HepG2 (cell line): ENCODE results near the gene ASPHD1. TPM values are rescaled to one million over a fixed set of nuclear protein-coding genes. Genes with fewer than 3 reads are reported as not detected.

ENCODE experiments used
- BCL3 ChIP-seq: sonication (generic); formaldehyde crosslinking; IDR thresholded peaks from 2 replicates; pipeline ENCODE4 v1.5.1; 2020; ENCODE audit warnings: mild to moderate bottlenecking, missing genetic modification reagents, moderate library complexity
- CC2D1A ChIP-seq: sonication (generic); formaldehyde crosslinking; IDR thresholded peaks from 2 replicates; pipeline ENCODE4 v1.8.1; 2023; ENCODE audit warnings: mild to moderate bottlenecking, missing genetic modification reagents
- FIP1L1 ChIP-seq: fragments of 200-400 bp; formaldehyde crosslinking; IDR thresholded peaks from 2 replicates; pipeline ENCODE4 v1.6.1; 2018; ENCODE audit warnings: low read depth, mild to moderate bottlenecking, low read length, moderate library complexity, borderline replicate concordance; ENCODE audit not compliant: insufficient read depth
- HNRNPL ChIP-seq: fragments of 200-400 bp; formaldehyde crosslinking; IDR thresholded peaks from 2 replicates; pipeline ENCODE4 v1.6.1; 2017; ENCODE audit warnings: mild to moderate bottlenecking, low read depth, low read length
- HOXA5 ChIP-seq: sonication (generic); formaldehyde crosslinking; IDR thresholded peaks from 2 replicates; pipeline ENCODE4 v1.4.0; 2020; ENCODE audit warnings: missing genetic modification reagents
- KDM6A ChIP-seq: IDR thresholded peaks from 2 replicates; pipeline ENCODE4 v1.6.1; 2016; ENCODE audit warnings: low read depth
- MIER2 ChIP-seq: IDR thresholded peaks from 2 replicates; pipeline ENCODE4 v1.6.1; 2016; ENCODE audit warnings: missing biosample characterization, missing genetic modification reagents
- NFIB ChIP-seq: sonication (generic); formaldehyde crosslinking; IDR thresholded peaks from 2 replicates; pipeline ENCODE4 v1.9.0; 2021; ENCODE audit warnings: missing genetic modification reagents, mild to moderate bottlenecking, borderline replicate concordance
- NKX3-1 ChIP-seq: sonication (generic); formaldehyde crosslinking; IDR thresholded peaks from 2 replicates; pipeline ENCODE4 v1.5.0; 2020; ENCODE audit warnings: missing genetic modification reagents
- NR0B2 ChIP-seq: sonication (generic); formaldehyde crosslinking; IDR thresholded peaks from 2 replicates; pipeline ENCODE4 v1.4.0; 2020; ENCODE audit warnings: mild to moderate bottlenecking, missing genetic modification reagents
- REPIN1 ChIP-seq: sonication (generic); formaldehyde crosslinking; IDR thresholded peaks from 2 replicates; pipeline ENCODE4 v1.8.0; 2022; ENCODE audit warnings: missing genetic modification reagents, low read depth, mild to moderate bottlenecking, borderline replicate concordance
- SP4 ChIP-seq: sonication (generic); formaldehyde crosslinking; IDR thresholded peaks from 2 replicates; pipeline ENCODE4 v1.8.1; 2023; ENCODE audit warnings: mild to moderate bottlenecking, missing genetic modification reagents
- ZMAT3 ChIP-seq: sonication (generic); formaldehyde crosslinking; conservative IDR thresholded peaks from 2 replicates; pipeline ENCODE4 v1.7.0; 2021; ENCODE audit warnings: missing genetic modification reagents
- ZNF121 ChIP-seq: sonication (generic); formaldehyde crosslinking; IDR thresholded peaks from 2 replicates; pipeline ENCODE4 v1.5.0; 2020; ENCODE audit warnings: mild to moderate bottlenecking, missing genetic modification reagents
- ZNF20 ChIP-seq: sonication (generic); formaldehyde crosslinking; IDR thresholded peaks from 2 replicates; pipeline ENCODE4 v1.4.0; 2020; ENCODE audit warnings: mild to moderate bottlenecking, moderate library complexity, missing genetic modification reagents
- ZNF232 ChIP-seq: sonication (generic); formaldehyde crosslinking; IDR thresholded peaks from 2 replicates; pipeline ENCODE4 v1.4.0; 2020; ENCODE audit warnings: missing genetic modification reagents, borderline replicate concordance
- ZNF282 ChIP-seq: fragments of 450-650 bp; IDR thresholded peaks from 2 replicates; pipeline ENCODE4 v1.6.1; 2018; ENCODE audit not compliant: partially characterized antibody
- ZNF326 ChIP-seq: sonication (generic); formaldehyde crosslinking; IDR thresholded peaks from 2 replicates; pipeline ENCODE4 v1.4.0; 2020; ENCODE audit warnings: missing genetic modification reagents, borderline replicate concordance
- ZNF367 ChIP-seq: sonication (generic); formaldehyde crosslinking; IDR thresholded peaks from 2 replicates; pipeline ENCODE4 v1.4.0; 2020; ENCODE audit warnings: missing genetic modification reagents, borderline replicate concordance
- ZNF430 ChIP-seq: sonication (generic); formaldehyde crosslinking; IDR thresholded peaks from 2 replicates; pipeline ENCODE4 v1.9.0; 2021; ENCODE audit warnings: mild to moderate bottlenecking, missing genetic modification reagents
- ZNF496 ChIP-seq: sonication (generic); formaldehyde crosslinking; IDR thresholded peaks from 2 replicates; pipeline ENCODE4 v1.8.1; 2023; ENCODE audit warnings: mild to moderate bottlenecking, moderate library complexity, missing genetic modification reagents; ENCODE audit not compliant: insufficient replicate concordance
- ZNF503 ChIP-seq: sonication (generic); formaldehyde crosslinking; IDR thresholded peaks from 2 replicates; pipeline ENCODE4 v1.4.0; 2020; ENCODE audit warnings: missing genetic modification reagents
- ZNF660 ChIP-seq: sonication (generic); formaldehyde crosslinking; IDR thresholded peaks from 2 replicates; pipeline ENCODE4 v1.5.1; 2020; ENCODE audit warnings: mild to moderate bottlenecking, low read depth, missing genetic modification reagents, borderline replicate concordance
- ZNF737 ChIP-seq: sonication (generic); formaldehyde crosslinking; IDR thresholded peaks from 2 replicates; pipeline ENCODE4 v1.5.0; 2020; ENCODE audit warnings: missing genetic modification reagents, mild to moderate bottlenecking, borderline replicate concordance
- ZNF768 ChIP-seq: sonication (generic); formaldehyde crosslinking; IDR thresholded peaks from 2 replicates; pipeline ENCODE4 v1.4.0; 2020; ENCODE audit warnings: missing genetic modification reagents
- ZSCAN9 ChIP-seq: IDR thresholded peaks from 2 replicates; pipeline ENCODE4 v1.6.1; 2016; ENCODE audit warnings: borderline replicate concordance
- polyA plus RNA-seq, 8 experiments: library from polyadenylated mRNA; depleted of rRNA in 3 of 8; stranded (reverse) in 7 of 8; unstranded in 1 of 8; fragments of >200 nt; fragmentation: Illumina TruSeq in 4 of 8; extraction: Trizol in 4 of 8; gene quantifications; 2 replicates each; pipeline versions ENCODE4 v1.2.1 to v1.2.3, GENCODE V29; 2011 to 2016; ENCODE audit warnings: low read depth in 4 of 8, missing spikeins in 1 of 8, mixed read lengths in 1 of 8; ENCODE audit not compliant: insufficient read depth in 1 of 8
- total RNA-seq, 5 experiments: library from RNA; depleted of rRNA; stranded (reverse); fragments of >200 nt; fragmentation: Illumina TruSeq; extraction: Trizol; gene quantifications; 2 replicates each; pipeline ENCODE4 v1.2.3, GENCODE V29; 2016; ENCODE audit warnings: low read depth in 1 of 5

Gene ASPHD1
- total and polyA plus RNA-seq, 2 of the 13 experiments (the other 11 are each of a cell fraction or from before 2014, with no cell fraction given), result 13.1 to 19.7 TPM

- TF ChIP-seq CC2D1A (CRISPR knock-in tag), result no peak
- peak; percentile 86; the same call in 1 of the 2 replicates for TF ChIP-seq BCL3 (CRISPR knock-in tag)
- TF ChIP-seq KDM6A, result 0 out of 2 replicates have a peak, but pooled peaks have one; percentile 26
- TF ChIP-seq NFIB, result 0 out of 2 replicates have a peak, but pooled peaks have one; percentile 32
- TF ChIP-seq ZMAT3 (CRISPR knock-in tag), result peak; percentile 79; the same call in 1 of the 2 replicates
- peak; percentile 70; the same call in 1 of the 2 replicates for TF ChIP-seq HNRNPL
- no peak; the same call in 1 of the 2 replicates for TF ChIP-seq NR0B2
- peak; percentile 84; the same call in 1 of the 2 replicates for TF ChIP-seq HOXA5 (CRISPR knock-in tag)
- no peak for TF ChIP-seq FIP1L1
- no peak for TF ChIP-seq ZNF326
- 0 out of 2 replicates have a peak, but pooled peaks have one; percentile 34 for TF ChIP-seq ZNF20 (CRISPR knock-in tag)
- TF ChIP-seq ZNF282, result no peak
- peak; percentile 90 for TF ChIP-seq SP4 (CRISPR knock-in tag)
- TF ChIP-seq ZNF232 (CRISPR knock-in tag), result peak; percentile 91; the same call in 1 of the 2 replicates
- no peak for TF ChIP-seq ZNF496 (CRISPR knock-in tag)
- TF ChIP-seq REPIN1 (CRISPR knock-in tag), result peak; percentile 79
- peak; percentile 66; the same call in 1 of the 2 replicates for TF ChIP-seq ZNF503 (CRISPR knock-in tag)
- TF ChIP-seq ZSCAN9 (CRISPR knock-in tag), result 0 out of 2 replicates have a peak, but pooled peaks have one; percentile 57
- TF ChIP-seq ZNF430 (CRISPR knock-in tag), result peak; percentile 95
- TF ChIP-seq NKX3-1 (CRISPR knock-in tag), result peak; percentile 95
- TF ChIP-seq ZNF737 (CRISPR knock-in tag), result peak; percentile 66; the same call in 1 of the 2 replicates
- no peak for TF ChIP-seq ZNF660 (CRISPR knock-in tag)
- TF ChIP-seq ZNF367 (CRISPR knock-in tag), result peak; percentile 61; the same call in 1 of the 2 replicates
- TF ChIP-seq MIER2, result no peak; the same call in 1 of the 2 replicates
- TF ChIP-seq ZNF768 (CRISPR knock-in tag), result peak; percentile 82
- TF ChIP-seq ZNF121, result peak; percentile 11
Observed at GRCh38 chr16:29925781-29926710, 25.8 kb downstream of the ASPHD1 start, which contains the start of gene KCTD13 (continued).
